ENCODE results near the gene AFTPH.

Gene AFTPH

DNA sequence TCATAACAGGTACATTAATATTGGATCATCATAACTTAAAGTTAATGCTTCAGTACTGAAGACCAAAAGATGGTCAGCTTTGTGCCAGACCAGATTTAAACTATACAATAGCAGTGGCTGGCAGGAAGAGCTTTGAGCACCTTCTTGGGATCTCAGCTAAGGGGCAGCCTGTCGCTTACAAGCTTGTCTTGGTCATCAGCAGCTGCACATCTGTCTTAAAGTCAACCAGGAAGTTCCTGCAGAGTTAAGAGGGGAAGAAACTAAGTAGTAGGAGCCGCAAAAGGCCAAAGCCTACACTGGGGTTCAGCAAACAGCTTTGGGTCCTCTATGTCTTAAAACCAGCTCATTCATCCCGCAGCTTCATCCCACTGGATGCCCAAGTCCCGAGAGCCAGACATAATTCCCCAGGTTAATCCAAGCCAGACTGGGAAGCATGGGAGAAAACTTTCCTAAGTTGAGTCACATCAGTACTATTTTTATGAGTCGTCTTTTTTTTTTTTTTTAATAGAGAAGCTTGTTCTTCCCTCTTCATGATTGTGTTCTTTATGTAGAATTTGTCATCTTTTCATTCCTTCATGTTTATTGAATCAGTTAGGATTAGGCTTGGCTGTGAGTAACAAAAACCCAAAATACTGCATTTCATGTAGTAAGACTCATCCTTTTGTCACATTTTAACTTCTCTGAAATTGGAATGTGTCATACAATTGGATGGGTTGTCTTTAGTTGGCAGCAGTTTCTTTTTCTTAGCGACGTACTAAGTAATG lies 70.3 kb downstream of the AFTPH start:
- Histone ChIP-seq H3K79me2 (ENCODE audit: control insufficient read depth, low read length) (no peaks in the 10 kb centered on the region), H3K36me3 (ENCODE audit: control insufficient read depth, low read length) (peaks cover 27% of the 10 kb centered on the region), H3K4me3 (ENCODE audit: low read length) (no peak overlapping the region), H3K4me1 (ENCODE audit: control insufficient read depth, low read length) (peaks cover 3% of the 10 kb centered on the region), H3K27me3 (ENCODE audit: control insufficient read depth, low read length) (no peaks in the 10 kb centered on the region), H3K9me3 (ENCODE audit: control insufficient read depth, insufficient read depth, low read length) (no peaks in the 10 kb centered on the region), H4K20me1 (ENCODE audit: control insufficient read depth, insufficient read depth, low read depth, low read length) (no peaks in the 10 kb centered on the region), H3K4me2 (ENCODE audit: low read length) (no peak overlapping the region), H3K9me2 (replicated peaks; ENCODE audit: control insufficient read depth, low read length) (no peaks in the 10 kb centered on the region), H3K27ac (ENCODE audit: low read depth, low read length) (no peak overlapping the region), H3F3A (ENCODE audit: control insufficient read depth, insufficient read depth) (0 out of 2 replicates have a peak, but pooled peaks cover 3% of the 10 kb centered on the region)
- TF ChIP-seq, protein P1, sequence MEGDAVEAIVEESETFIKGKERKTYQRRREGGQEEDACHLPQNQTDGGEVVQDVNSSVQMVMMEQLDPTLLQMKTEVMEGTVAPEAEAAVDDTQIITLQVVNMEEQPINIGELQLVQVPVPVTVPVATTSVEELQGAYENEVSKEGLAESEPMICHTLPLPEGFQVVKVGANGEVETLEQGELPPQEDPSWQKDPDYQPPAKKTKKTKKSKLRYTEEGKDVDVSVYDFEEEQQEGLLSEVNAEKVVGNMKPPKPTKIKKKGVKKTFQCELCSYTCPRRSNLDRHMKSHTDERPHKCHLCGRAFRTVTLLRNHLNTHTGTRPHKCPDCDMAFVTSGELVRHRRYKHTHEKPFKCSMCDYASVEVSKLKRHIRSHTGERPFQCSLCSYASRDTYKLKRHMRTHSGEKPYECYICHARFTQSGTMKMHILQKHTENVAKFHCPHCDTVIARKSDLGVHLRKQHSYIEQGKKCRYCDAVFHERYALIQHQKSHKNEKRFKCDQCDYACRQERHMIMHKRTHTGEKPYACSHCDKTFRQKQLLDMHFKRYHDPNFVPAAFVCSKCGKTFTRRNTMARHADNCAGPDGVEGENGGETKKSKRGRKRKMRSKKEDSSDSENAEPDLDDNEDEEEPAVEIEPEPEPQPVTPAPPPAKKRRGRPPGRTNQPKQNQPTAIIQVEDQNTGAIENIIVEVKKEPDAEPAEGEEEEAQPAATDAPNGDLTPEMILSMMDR (IDR thresholded peaks at IDR 0.05; ENCODE audit: low read depth, low read length, poor library complexity, severe bottlenecking) = no peak
- TF ChIP-seq EZH2phosphoT487 (IDR thresholded peaks at IDR 0.05; ENCODE audit: borderline replicate concordance, low read length) = no peak

DNA sequence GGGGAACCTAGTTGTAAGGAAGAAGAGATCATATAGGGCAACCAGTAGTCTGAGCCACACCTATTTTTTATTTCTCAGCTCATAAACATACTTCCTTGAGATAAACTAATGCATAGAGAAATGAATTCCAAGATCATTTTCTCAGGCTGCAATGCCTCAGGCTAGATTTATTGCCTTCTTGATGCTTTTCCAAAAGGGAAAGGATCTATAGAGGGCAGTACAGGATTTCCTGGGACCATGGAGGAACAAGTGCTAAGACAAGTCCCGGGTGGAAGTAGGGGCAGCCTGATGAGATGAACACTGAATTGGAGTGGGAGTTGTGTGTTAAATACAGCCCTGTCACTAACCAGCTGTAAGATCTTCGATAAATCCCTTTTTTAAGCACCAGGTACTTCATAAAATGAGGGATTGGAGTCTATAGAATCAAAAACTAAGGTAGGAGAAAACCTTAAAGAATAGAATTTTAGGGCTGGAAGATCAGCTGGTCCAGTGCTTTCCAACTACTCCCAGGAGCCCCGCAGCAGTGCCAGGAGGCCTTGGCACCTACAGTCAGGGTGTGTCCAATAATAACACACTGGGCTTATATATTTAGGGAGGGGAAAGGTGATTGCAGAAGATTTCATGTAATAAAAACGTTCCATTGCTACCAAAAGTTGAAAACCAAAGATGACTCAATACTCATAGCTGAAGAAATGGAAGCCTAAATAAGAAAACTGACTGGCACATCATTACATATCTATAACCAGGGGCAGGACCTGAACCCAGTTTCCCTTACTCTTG lies 71.5 kb downstream of the AFTPH start:
- peaks cover 6% of the 10 kb centered on the region for H3K4me1 ChIP-seq (ENCODE audit: control insufficient read depth, low read length)
- H3K4me3 ChIP-seq (ENCODE audit: low read length) = no peak overlapping the region
- H4K20me1 ChIP-seq (ENCODE audit: control insufficient read depth, insufficient read depth, low read depth, low read length) = no peaks in the 10 kb centered on the region
- H3K27ac ChIP-seq (ENCODE audit: low read depth, low read length) = no peak overlapping the region
- H3K9me2 ChIP-seq (replicated peaks; ENCODE audit: control insufficient read depth, low read length) = no peaks in the 10 kb centered on the region
- H3K9me3 ChIP-seq (ENCODE audit: control insufficient read depth, insufficient read depth, low read length) = no peaks in the 10 kb centered on the region
- H3K36me3 ChIP-seq (ENCODE audit: control insufficient read depth, low read length) = peaks cover 19% of the 10 kb centered on the region
- TF ChIP-seq, protein P1 (IDR thresholded peaks at IDR 0.05; ENCODE audit: low read depth, low read length, poor library complexity, severe bottlenecking) = peak; percentile 11
- TF ChIP-seq EZH2phosphoT487 (IDR thresholded peaks at IDR 0.05; ENCODE audit: borderline replicate concordance, low read length) = no peak
- H3F3A ChIP-seq (ENCODE audit: control insufficient read depth, insufficient read depth) = 0 out of 2 replicates have a peak, but pooled peaks cover 3% of the 10 kb centered on the region
- H3K27me3 ChIP-seq (ENCODE audit: control insufficient read depth, low read length) = no peaks in the 10 kb centered on the region
- H3K4me2 ChIP-seq (ENCODE audit: low read length) = no peak overlapping the region
- H3K79me2 ChIP-seq (ENCODE audit: control insufficient read depth, low read length) = no peaks in the 10 kb centered on the region

DNA sequence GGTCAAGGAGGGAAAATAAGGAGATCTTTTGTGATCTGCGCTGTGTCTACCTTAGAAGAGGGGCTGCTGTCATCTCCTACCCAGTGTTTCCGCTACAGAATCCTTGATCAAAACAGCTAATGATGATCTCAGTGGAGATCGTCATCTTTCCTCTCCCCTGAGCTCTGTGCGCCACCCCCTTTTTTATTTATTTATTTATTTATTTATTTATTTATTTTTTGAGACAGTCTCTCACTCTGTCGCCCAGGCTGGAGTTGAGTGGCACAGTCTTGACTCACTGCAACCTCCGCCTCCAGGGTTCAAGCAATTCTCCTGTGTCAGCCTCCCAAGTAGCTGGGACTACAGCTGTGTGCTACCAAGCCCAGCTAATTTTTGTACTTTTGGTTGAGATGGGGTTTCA lies 74.1 kb downstream of the AFTPH start:
- Histone ChIP-seq H3K9me2 (replicated peaks; ENCODE audit: control insufficient read depth, low read length) (no peaks in the 10 kb centered on the region), H3K4me3 (ENCODE audit: low read length) (no peak overlapping the region), H3K4me1 (ENCODE audit: control insufficient read depth, low read length) (peaks cover 6% of the 10 kb centered on the region), H3K27ac (ENCODE audit: low read depth, low read length) (no peak overlapping the region), H3K36me3 (ENCODE audit: control insufficient read depth, low read length) (no peaks in the 10 kb centered on the region; the same call in 1 of the 2 replicates), H4K20me1 (ENCODE audit: control insufficient read depth, insufficient read depth, low read depth, low read length) (no peaks in the 10 kb centered on the region), H3K4me2 (ENCODE audit: low read length) (no peak overlapping the region), H3K9me3 (ENCODE audit: control insufficient read depth, insufficient read depth, low read length) (no peaks in the 10 kb centered on the region), H3K79me2 (ENCODE audit: control insufficient read depth, low read length) (no peaks in the 10 kb centered on the region), H3F3A (ENCODE audit: control insufficient read depth, insufficient read depth) (0 out of 2 replicates have a peak, but pooled peaks cover 3% of the 10 kb centered on the region), H3K27me3 (ENCODE audit: control insufficient read depth, low read length) (no peaks in the 10 kb centered on the region)
- TF ChIP-seq, protein P1 (IDR thresholded peaks at IDR 0.05; ENCODE audit: low read depth, low read length, poor library complexity, severe bottlenecking) = no peak
- no peak for TF ChIP-seq EZH2phosphoT487 (IDR thresholded peaks at IDR 0.05; ENCODE audit: borderline replicate concordance, low read length)
